Lung (tissue), 12 donors: ENCODE data around the gene TRPM2. TPM values are rescaled to one million over a fixed set of nuclear protein-coding genes. Genes with fewer than 3 reads are reported as not detected.

Experiments
- ATAC-seq: fragments of 200-7000 bp; cut with Tn5 transposase; one replicate; pipeline ENCODE4 v1.9.1; 2020; ENCODE audit warnings: moderate number of reproducible peaks; ENCODE audit not compliant: insufficient read depth, low FRiP score
- DNase-seq, 3 donors: peaks; one replicate each; pipeline ENCODE4 v3.0.0-alpha.2; 2013 to 2017
- H3K27ac ChIP-seq, 2 donors: one replicate each; pipeline ENCODE4 v1.5.1; 2013; ENCODE audit warnings: mild to moderate bottlenecking in 2 of 2, moderate library complexity in 2 of 2, control low read depth in 1 of 2, inconsistent platforms in 1 of 2, low read depth in 1 of 2, low read length in 1 of 2
- H3K27me3 ChIP-seq, 3 donors: one replicate each; pipeline ENCODE4 v1.5.1; 2013; ENCODE audit warnings: low read length in 2 of 3; ENCODE audit not compliant: control insufficient read depth in 3 of 3, insufficient read depth in 3 of 3
- H3K36me3 ChIP-seq, 4 donors: one replicate each; pipeline ENCODE4 v1.5.1; 2013; ENCODE audit warnings: low read length in 4 of 4, mild to moderate bottlenecking in 1 of 4, moderate library complexity in 1 of 4; ENCODE audit not compliant: control insufficient read depth in 4 of 4, insufficient read depth in 4 of 4
- H3K4me1 ChIP-seq, 5 donors: one replicate each; pipeline ENCODE4 v1.5.1; 2013; ENCODE audit warnings: low read length in 5 of 5, mild to moderate bottlenecking in 2 of 5, moderate library complexity in 1 of 5; ENCODE audit not compliant: control insufficient read depth in 5 of 5, insufficient read depth in 5 of 5
- H3K4me3 ChIP-seq: one replicate; pipeline ENCODE4 v1.5.1; 2013; ENCODE audit warnings: mild to moderate bottlenecking, control low read depth, moderate library complexity
- H3K9ac ChIP-seq, 2 donors: one replicate each; pipeline ENCODE4 v1.5.1; 2013; ENCODE audit warnings: low read length in 2 of 2, control low read depth in 1 of 2; ENCODE audit not compliant: insufficient read depth in 1 of 2
- H3K9me3 ChIP-seq, 4 donors: one replicate each; pipeline ENCODE4 v1.5.1; 2013; ENCODE audit warnings: low read length in 3 of 4, mild to moderate bottlenecking in 1 of 4, moderate library complexity in 1 of 4; ENCODE audit not compliant: control insufficient read depth in 4 of 4, insufficient read depth in 3 of 4
- WGBS, 2 donors: extraction: QIAGEN DNeasy Blood & Tissue Kit; methylation state at CpG; one replicate each; pipeline ENCODE4 v1.1.7; 2013; 5-methylcytosine and 5-hydroxymethylcytosine counted together
- polyA plus RNA-seq, 2 donors: library from polyadenylated mRNA; stranded (reverse); fragments of 200-250 nt; gene quantifications; one replicate each; pipeline ENCODE4 v1.2.1, GENCODE V29; 2013
- total RNA-seq, 2 donors: library from RNA; depleted of rRNA in 1 of 2; stranded (reverse); fragments of >200 nt in 1 of 2; gene quantifications; one replicate each; pipeline ENCODE4 v1.2.1, GENCODE V29; 2014 to 2021
- TF ChIP-seq, protein P1 (sequence below): IDR thresholded peaks from 2 replicates; pipeline ENCODE4 v1.5.1; 2012; ENCODE audit warnings: mild to moderate bottlenecking; ENCODE audit errors: control extremely low read depth, extremely low read depth
- donor health status: control.
- donor health status: control.
- donor health status: Bipolar disorder and iron deficiency.
- donor health status: healthy.
- donor health status: DM: yes; HTN: yes; CAD: no.

Gene TRPM2
- total and polyA plus RNA-seq, 4 donors = 5.9 to 26.2 (median 10.3) TPM

GRCh38 chr21:44475266-44475845 is 121.9 kb downstream of the TRPM2 start:
- peak; percentile 45 to 59 (median 54) for DNase-seq
- Histone ChIP-seq H3K27me3 (no peaks in the 10 kb centered on the region), H3K36me3 (no peaks in the 10 kb centered on the region), H3K4me1 (peaks cover 0 to 4% (median 0%) of the 10 kb centered on the region in 5 donors), H3K27ac (peak overlapping the region in 1 of 2 donors; percentile 40), H3K4me3 (no peak overlapping the region), H3K9ac (no peak overlapping the region), H3K9me3 (no peaks in the 10 kb centered on the region)
- TF ChIP-seq, protein P1, sequence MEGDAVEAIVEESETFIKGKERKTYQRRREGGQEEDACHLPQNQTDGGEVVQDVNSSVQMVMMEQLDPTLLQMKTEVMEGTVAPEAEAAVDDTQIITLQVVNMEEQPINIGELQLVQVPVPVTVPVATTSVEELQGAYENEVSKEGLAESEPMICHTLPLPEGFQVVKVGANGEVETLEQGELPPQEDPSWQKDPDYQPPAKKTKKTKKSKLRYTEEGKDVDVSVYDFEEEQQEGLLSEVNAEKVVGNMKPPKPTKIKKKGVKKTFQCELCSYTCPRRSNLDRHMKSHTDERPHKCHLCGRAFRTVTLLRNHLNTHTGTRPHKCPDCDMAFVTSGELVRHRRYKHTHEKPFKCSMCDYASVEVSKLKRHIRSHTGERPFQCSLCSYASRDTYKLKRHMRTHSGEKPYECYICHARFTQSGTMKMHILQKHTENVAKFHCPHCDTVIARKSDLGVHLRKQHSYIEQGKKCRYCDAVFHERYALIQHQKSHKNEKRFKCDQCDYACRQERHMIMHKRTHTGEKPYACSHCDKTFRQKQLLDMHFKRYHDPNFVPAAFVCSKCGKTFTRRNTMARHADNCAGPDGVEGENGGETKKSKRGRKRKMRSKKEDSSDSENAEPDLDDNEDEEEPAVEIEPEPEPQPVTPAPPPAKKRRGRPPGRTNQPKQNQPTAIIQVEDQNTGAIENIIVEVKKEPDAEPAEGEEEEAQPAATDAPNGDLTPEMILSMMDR = no peak
- no peak for ATAC-seq
- 69 to 86% methylated on average over 17 of the region's 17 CpGs for WGBS, 2 donors

DNA sequence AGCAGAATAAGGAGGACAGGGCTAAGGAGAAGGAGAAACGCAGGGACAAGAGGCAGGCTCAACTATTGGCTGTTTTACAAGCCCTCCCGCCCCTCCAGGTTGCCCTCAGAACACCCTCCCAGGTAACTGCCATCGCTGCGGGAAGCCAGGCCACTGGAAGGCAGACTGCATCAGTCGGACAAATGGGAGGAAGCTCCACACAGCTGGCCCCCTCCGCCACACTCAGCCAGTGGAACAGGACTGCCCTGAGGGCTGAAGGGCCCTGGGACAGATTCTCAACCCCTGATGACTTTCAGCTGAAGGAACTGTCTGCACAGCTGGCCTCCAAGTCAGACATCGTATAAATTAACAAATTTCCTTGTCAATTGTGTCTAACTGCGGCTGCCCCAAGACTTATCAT is 123.7 kb downstream of the TRPM2 start:
- Histone ChIP-seq H3K9ac (no peak overlapping the region), H3K4me3 (no peak overlapping the region), H3K9me3 (no peaks in the 10 kb centered on the region), H3K4me1 (peaks cover 0 to 4% (median 0%) of the 10 kb centered on the region in 5 donors), H3K27me3 (no peaks in the 10 kb centered on the region), H3K36me3 (no peaks in the 10 kb centered on the region), H3K27ac (no peak overlapping the region)
- no peak for ATAC-seq
- TF ChIP-seq, protein P1 = no peak
- 81 to 87% methylated on average over 8 of the region's 8 CpGs for WGBS, 2 donors
- peak in 1 of 3 donors; percentile 10 for DNase-seq

GRCh38 chr21:44477712-44478111 is 124.3 kb downstream of the TRPM2 start:
- no peak for ATAC-seq
- H3K27ac ChIP-seq = no peak overlapping the region
- DNase-seq = peak in 1 of 3 donors; percentile 5
- no peaks in the 10 kb centered on the region for H3K9me3 ChIP-seq
- no peak overlapping the region for H3K4me3 ChIP-seq
- WGBS, 2 donors = 59 to 75% methylated on average over 7 of the region's 7 CpGs
- H3K4me1 ChIP-seq = peaks cover 0 to 6% (median 0%) of the 10 kb centered on the region in 5 donors
- H3K27me3 ChIP-seq = no peaks in the 10 kb centered on the region
- no peak overlapping the region for H3K9ac ChIP-seq
- TF ChIP-seq, protein P1 = no peak
- no peaks in the 10 kb centered on the region for H3K36me3 ChIP-seq
